GM12878 (cell line): ENCODE results near the gene WDR17. TPM values are rescaled to one million over a fixed set of nuclear protein-coding genes. Genes with fewer than 3 reads are reported as not detected.

ENCODE experiments used
- ATAC-seq: fragments of 200-7000 bp; cut with Tn5 transposase; 3 replicates; pipeline ENCODE4 v1.9.1; 2020; ENCODE audit warnings: mild to moderate bottlenecking, moderate library complexity
- BruUV-seq: library from RNA; stranded (reverse); fragments of 400-500 nt; replicated peaks from 2 replicates; lab custom pipeline; 2021; lab: Mats Ljungman, UMichigan
- CTCF ChIA-PET: fragments of 300-600 bp; sonication (Branson Sonifier 250); formaldehyde crosslinking; extraction: SDS; loops from one replicate; lab custom pipeline; 2021; ENCODE audit warnings: inconsistent platforms; lab: Yijun Ruan, JAX
- POLR2A ChIA-PET: fragments of 350-600 bp; formaldehyde crosslinking; extraction: SDS; loops from one replicate; lab custom pipeline; 2021; ENCODE audit warnings: inconsistent platforms; lab: Charles Lee
- RAD21 ChIA-PET: fragments of 300-600 bp; sonication (Branson Sonifier 250); formaldehyde crosslinking; loops from one replicate; lab custom pipeline; 2023; ENCODE audit warnings: antibody characterized with exemption; ENCODE audit not compliant: unreplicated experiment; lab: Charles Lee
- SMC1A ChIA-PET: fragments of 300-600 bp; sonication (Branson Sonifier 250); formaldehyde crosslinking; loops from one replicate; lab custom pipeline; 2023; ENCODE audit not compliant: unreplicated experiment, uncharacterized antibody; lab: Charles Lee
- DNase-seq: peaks from one replicate; pipeline ENCODE4 v3.0.0-alpha.2; 2011; ENCODE audit warnings: low read depth, low spot score
- FAIRE-seq: peaks from 3 replicates; lab custom pipeline; 2011; peaks lifted over from hg19 to GRCh38; lab: Jason Lieb, UNC
- H2AFZ ChIP-seq: 2 replicates; pipeline ENCODE4 v1.6.0; 2011; ENCODE audit warnings: low read depth, low read length, control low read depth; ENCODE audit not compliant: control insufficient read depth
- H3K27ac ChIP-seq: 2 replicates; pipeline ENCODE4 v1.5.1; 2011; ENCODE audit warnings: control low read depth; ENCODE audit not compliant: control insufficient read depth, insufficient read depth
- H3K27me3 ChIP-seq, 2 experiments: replicated peaks in 1 of 2; 2 replicates each; pipeline versions ENCODE4 v1.6.0 to v1.6.1; 2011; ENCODE audit warnings: low read length in 1 of 2; ENCODE audit not compliant: control insufficient read depth in 2 of 2, insufficient read depth in 2 of 2
- H3K36me3 ChIP-seq, 2 experiments: 2 replicates each; pipeline ENCODE4 v1.5.1; 2011; ENCODE audit warnings: low read length in 1 of 2; ENCODE audit not compliant: control insufficient read depth in 2 of 2, insufficient read depth in 2 of 2
- H3K4me1 ChIP-seq: 2 replicates; pipeline ENCODE4 v1.6.1; 2011; ENCODE audit warnings: mild to moderate bottlenecking, low read length, moderate library complexity, mixed read lengths; ENCODE audit not compliant: control insufficient read depth, insufficient read depth
- H3K4me2 ChIP-seq: 2 replicates; pipeline ENCODE4 v1.6.0; 2011; ENCODE audit warnings: control low read depth; ENCODE audit not compliant: control insufficient read depth, insufficient read depth
- H3K4me3 ChIP-seq: fragments of 200-600 bp; sonication (generic); 2 replicates; pipeline ENCODE4 v1.5.1; 2016
- H3K79me2 ChIP-seq: 2 replicates; pipeline ENCODE4 v1.6.0; 2011; ENCODE audit warnings: low read length; ENCODE audit not compliant: control insufficient read depth, insufficient read depth
- H3K9ac ChIP-seq: 2 replicates; pipeline ENCODE4 v1.8.0; 2011; ENCODE audit warnings: low read length, control low read depth, mixed read lengths; ENCODE audit not compliant: control insufficient read depth, insufficient read depth
- H3K9me3 ChIP-seq: replicated peaks from 3 replicates; pipeline ENCODE4 v1.5.1; 2011; ENCODE audit warnings: mild to moderate bottlenecking, low read length; ENCODE audit not compliant: control insufficient read depth, insufficient read depth
- H4K20me1 ChIP-seq: 2 replicates; pipeline ENCODE4 v1.6.0; 2011; ENCODE audit not compliant: control insufficient read depth, insufficient read depth
- BMI1 ChIP-seq: fragments of 450-650 bp; IDR thresholded peaks from 2 replicates; pipeline ENCODE4 v1.6.1; 2016; ENCODE audit warnings: mild to moderate bottlenecking, moderate library complexity, borderline replicate concordance
- CBX5 ChIP-seq: sonication (generic); IDR thresholded peaks from 2 replicates; pipeline ENCODE4 v1.6.1; 2016; ENCODE audit warnings: low read depth, moderate library complexity, mild to moderate bottlenecking, inconsistent platforms
- CEBPB ChIP-seq, 2 experiments: fragments of 150-350 bp in 1 of 2; IDR thresholded peaks; 2 replicates each; pipeline ENCODE4 v1.6.1; 2012 to 2014; ENCODE audit warnings: low read depth in 2 of 2, low read length in 2 of 2, borderline replicate concordance in 1 of 2, inconsistent platforms in 1 of 2
- CREB1 ChIP-seq: IDR thresholded peaks from 2 replicates; pipeline ENCODE4 v1.6.1; 2012; ENCODE audit warnings: low read depth, mild to moderate bottlenecking, inconsistent platforms
- EGR1 ChIP-seq, 2 experiments: IDR thresholded peaks; 1 replicate in 1 of 2; 2 replicates in 1 of 2; pipeline ENCODE4 v1.6.1; 2011 to 2012; ENCODE audit warnings: low read depth in 2 of 2, low read length in 2 of 2, borderline replicate concordance in 1 of 2, mild to moderate bottlenecking in 1 of 2, moderate library complexity in 1 of 2
- HSF1 ChIP-seq: fragments of 150-350 bp; IDR thresholded peaks from 2 replicates; pipeline ENCODE4 v1.6.1; 2014; ENCODE audit warnings: mild to moderate bottlenecking, low read depth, low read length
- IRF4 ChIP-seq: IDR thresholded peaks from 2 replicates; pipeline ENCODE4 v1.6.1; 2011; ENCODE audit warnings: low read depth, low read length
- PKNOX1 ChIP-seq: fragments of 450-650 bp; IDR thresholded peaks from 2 replicates; pipeline ENCODE4 v1.6.1; 2016; ENCODE audit warnings: mild to moderate bottlenecking
- PML ChIP-seq: IDR thresholded peaks from 2 replicates; pipeline ENCODE4 v1.6.1; 2012; ENCODE audit warnings: low read length, inconsistent platforms
- SKIL ChIP-seq: fragments of 450-650 bp; IDR thresholded peaks from 2 replicates; pipeline ENCODE4 v1.6.1; 2017; ENCODE audit warnings: mild to moderate bottlenecking, low read depth, inconsistent platforms; ENCODE audit not compliant: poor library complexity, severe bottlenecking
- TAF1 ChIP-seq: IDR thresholded peaks from 2 replicates; pipeline ENCODE4 v1.6.1; 2011; ENCODE audit warnings: mild to moderate bottlenecking, low read depth, low read length, borderline replicate concordance
- USF1 ChIP-seq: IDR thresholded peaks from 2 replicates; pipeline ENCODE4 v1.6.1; 2011; ENCODE audit warnings: borderline replicate concordance, low read depth, mild to moderate bottlenecking, moderate library complexity, mixed read lengths, low read length; ENCODE audit not compliant: insufficient read depth; ENCODE audit errors: extremely low read length
- ZBED1 ChIP-seq: IDR thresholded peaks from 2 replicates; pipeline ENCODE4 v1.6.1; 2016; ENCODE audit warnings: borderline replicate concordance
- ZNF687 ChIP-seq: fragments of 450-650 bp; IDR thresholded peaks from 2 replicates; pipeline ENCODE4 v1.6.1; 2017; ENCODE audit warnings: mild to moderate bottlenecking, moderate library complexity
- ZSCAN29 ChIP-seq: fragments of 450-650 bp; IDR thresholded peaks from 2 replicates; pipeline ENCODE4 v1.6.1; 2017; ENCODE audit warnings: mild to moderate bottlenecking, moderate library complexity
- ZZZ3 ChIP-seq: IDR thresholded peaks from 2 replicates; pipeline ENCODE4 v1.6.1; 2011; ENCODE audit warnings: low read depth; ENCODE audit not compliant: control insufficient read depth, insufficient read length
- WGBS: methylation state at CpG from one replicate; pipeline ENCODE4 v1.1.6; 2016; ENCODE audit warnings: low lambda C conversion rate; ENCODE audit not compliant: insufficient replicate concordance, insufficient coverage; ENCODE audit errors: missing lambda C conversion rate; 5-methylcytosine and 5-hydroxymethylcytosine counted together
- in situ Hi-C: fragments of 300-500 bp; cut with MboI; formaldehyde crosslinking; loops from 9 replicates; pipeline ENCODE4 v1.14.3; 2018; ENCODE audit warnings: mixed read lengths
- intact Hi-C: fragments of 100-400 bp; cut with micrococcal nuclease; formaldehyde crosslinking; loops from one replicate; pipeline ENCODE4 v1.14.2; 2022; ENCODE audit not compliant: unreplicated experiment
- polyA plus RNA-seq, 11 experiments: library from polyadenylated mRNA; depleted of rRNA in 4 of 11; unstranded in 6 of 11; stranded (reverse) in 5 of 11; fragments of >200 nt; fragmentation: Nextera tagmentation in 4 of 11; fragmentation: Illumina TruSeq in 1 of 11; extraction: Ambion mirVana in 4 of 11; extraction: Trizol in 1 of 11; gene quantifications; 1 replicate in 1 of 11; 2 replicates in 10 of 11; pipeline versions ENCODE4 v1.2.1 to v1.2.3, GENCODE V29; 2011 to 2016; ENCODE audit warnings: inconsistent platforms in 2 of 11, missing spikeins in 2 of 11, low read depth in 1 of 11
- total RNA-seq, 4 experiments: library from RNA; depleted of rRNA in 3 of 4; stranded (reverse); fragments of >200 nt in 3 of 4; fragmentation: Illumina TruSeq in 1 of 4; extraction: Trizol in 1 of 4; gene quantifications; 2 replicates each; pipeline versions ENCODE4 v1.2.1 to v1.2.3, GENCODE V29; 2013 to 2021

Gene WDR17
- total and polyA plus RNA-seq, 10 of the 15 experiments (the other 5 are each of a cell fraction or from before 2014, with no cell fraction given) = 0.43 to 3.8 (median 2.8) TPM

GRCh38 chr4:176222149-176222548 is 156.5 kb downstream of the WDR17 start:
- H3K4me2 ChIP-seq = no peak overlapping the region
- H3K36me3 ChIP-seq = no peaks in the 10 kb centered on the region
- ATAC-seq = no peak
- TF ChIP-seq PML (no peak), CEBPB (IDR thresholded peaks at IDR 0.05; ENCODE audit: borderline replicate concordance in 1 of 2, low read depth in 2 of 2, low read length in 2 of 2) (no peak), IRF4 (no peak), ZSCAN29 (no peak), CREB1 (no peak), TAF1 (no peak), EGR1 (IDR thresholded peaks at IDR 0.05; ENCODE audit: borderline replicate concordance in 1 of 2, low read depth in 2 of 2, low read length in 2 of 2) (no peak), USF1 (no peak), ZNF687 (no peak), BMI1 (no peak), ZZZ3 (no peak), HSF1 (no peak), CBX5 (no peak), PKNOX1 (no peak), ZBED1 (no peak), SKIL (no peak)
- intact Hi-C loops (no loop called here), in situ Hi-C loops (no loop called here)
- CTCF ChIA-PET = no interaction called here
- SMC1A ChIA-PET = no interaction called here
- BruUV-seq = no TSS peak
- no peaks in the 10 kb centered on the region for H3K4me1 ChIP-seq
- WGBS = 17% methylated on average over 5 of the region's 5 CpGs
- RAD21 ChIA-PET = no interaction called here
- no peaks in the 10 kb centered on the region for H3K79me2 ChIP-seq
- DNase-seq = no peak
- no peak overlapping the region for H2AFZ ChIP-seq
- H3K9ac ChIP-seq = no peak overlapping the region
- POLR2A ChIA-PET = no interaction called here
- no peaks in the 10 kb centered on the region for H3K9me3 ChIP-seq
- no peak for FAIRE-seq
- no peak overlapping the region for H3K27ac ChIP-seq
- no peaks in the 10 kb centered on the region for H3K27me3 ChIP-seq
- H4K20me1 ChIP-seq = no peaks in the 10 kb centered on the region
- H3K4me3 ChIP-seq = no peak overlapping the region
